Sigmoid colon (tissue), 4 donors: ENCODE measurements around the gene C14orf132.

Experiments used
- EP300 ChIP-seq, 4 donors: sonication (generic); formaldehyde crosslinking; IDR thresholded peaks; one replicate each; pipeline ENCODE4 v1.6.1; 2017; ENCODE audit warnings: antibody characterized with exemption in 4 of 4
- POLR2A ChIP-seq, 2 donors: fragments of 450-650 bp; IDR thresholded peaks; one replicate each; pipeline ENCODE4 v1.6.1; 2016; ENCODE audit warnings: antibody characterized with exemption in 2 of 2, mild to moderate bottlenecking in 2 of 2, moderate library complexity in 2 of 2
- POLR2AphosphoS5 ChIP-seq, 4 donors: sonication (generic); formaldehyde crosslinking; IDR thresholded peaks; one replicate each; pipeline ENCODE4 v1.6.1; 2017; ENCODE audit warnings: antibody characterized with exemption in 4 of 4
- TF ChIP-seq, protein P1 (sequence below), 4 experiments: fragments of 450-650 bp in 3 of 4; fragments of 200-600 bp in 1 of 4; IDR thresholded peaks; one replicate each; pipeline ENCODE4 v1.5.1; 2016 to 2019; ENCODE audit warnings: antibody characterized with exemption in 4 of 4, mild to moderate bottlenecking in 3 of 4, moderate library complexity in 2 of 4

DNA sequence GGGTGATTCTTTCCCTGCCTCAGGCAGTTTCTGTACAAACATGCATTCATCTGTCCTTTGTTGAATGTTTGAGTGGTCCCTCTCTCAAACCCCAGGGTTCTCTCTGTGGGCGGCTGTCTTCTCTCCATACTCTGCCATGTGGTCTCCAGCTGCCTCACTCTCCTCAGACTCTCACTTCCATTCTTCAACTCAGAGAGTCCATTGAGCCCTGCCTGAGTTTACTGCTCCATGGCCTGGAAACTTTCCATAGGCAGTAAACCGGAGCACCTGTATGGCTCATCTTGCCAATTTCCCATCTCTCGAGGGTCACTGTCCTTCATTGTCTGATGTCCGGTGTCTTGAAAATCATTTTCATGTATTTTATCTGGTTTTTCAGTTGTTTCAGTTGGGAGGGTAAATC lies 11.3 kb downstream of the C14orf132 start:
- TF ChIP-seq, protein P1, sequence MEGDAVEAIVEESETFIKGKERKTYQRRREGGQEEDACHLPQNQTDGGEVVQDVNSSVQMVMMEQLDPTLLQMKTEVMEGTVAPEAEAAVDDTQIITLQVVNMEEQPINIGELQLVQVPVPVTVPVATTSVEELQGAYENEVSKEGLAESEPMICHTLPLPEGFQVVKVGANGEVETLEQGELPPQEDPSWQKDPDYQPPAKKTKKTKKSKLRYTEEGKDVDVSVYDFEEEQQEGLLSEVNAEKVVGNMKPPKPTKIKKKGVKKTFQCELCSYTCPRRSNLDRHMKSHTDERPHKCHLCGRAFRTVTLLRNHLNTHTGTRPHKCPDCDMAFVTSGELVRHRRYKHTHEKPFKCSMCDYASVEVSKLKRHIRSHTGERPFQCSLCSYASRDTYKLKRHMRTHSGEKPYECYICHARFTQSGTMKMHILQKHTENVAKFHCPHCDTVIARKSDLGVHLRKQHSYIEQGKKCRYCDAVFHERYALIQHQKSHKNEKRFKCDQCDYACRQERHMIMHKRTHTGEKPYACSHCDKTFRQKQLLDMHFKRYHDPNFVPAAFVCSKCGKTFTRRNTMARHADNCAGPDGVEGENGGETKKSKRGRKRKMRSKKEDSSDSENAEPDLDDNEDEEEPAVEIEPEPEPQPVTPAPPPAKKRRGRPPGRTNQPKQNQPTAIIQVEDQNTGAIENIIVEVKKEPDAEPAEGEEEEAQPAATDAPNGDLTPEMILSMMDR (IDR thresholded peaks at IDR 0.05) = no peak
- no peak for TF ChIP-seq POLR2A (IDR thresholded peaks at IDR 0.05)
- no peak for TF ChIP-seq EP300 (IDR thresholded peaks at IDR 0.05)
- TF ChIP-seq POLR2AphosphoS5 (IDR thresholded peaks at IDR 0.05) = no peak
